ENCODE results near the gene IVD.
A peak's percentile ranks its signal among the peaks of the same experiment; 100 is the strongest.

IVD gene

DNA sequence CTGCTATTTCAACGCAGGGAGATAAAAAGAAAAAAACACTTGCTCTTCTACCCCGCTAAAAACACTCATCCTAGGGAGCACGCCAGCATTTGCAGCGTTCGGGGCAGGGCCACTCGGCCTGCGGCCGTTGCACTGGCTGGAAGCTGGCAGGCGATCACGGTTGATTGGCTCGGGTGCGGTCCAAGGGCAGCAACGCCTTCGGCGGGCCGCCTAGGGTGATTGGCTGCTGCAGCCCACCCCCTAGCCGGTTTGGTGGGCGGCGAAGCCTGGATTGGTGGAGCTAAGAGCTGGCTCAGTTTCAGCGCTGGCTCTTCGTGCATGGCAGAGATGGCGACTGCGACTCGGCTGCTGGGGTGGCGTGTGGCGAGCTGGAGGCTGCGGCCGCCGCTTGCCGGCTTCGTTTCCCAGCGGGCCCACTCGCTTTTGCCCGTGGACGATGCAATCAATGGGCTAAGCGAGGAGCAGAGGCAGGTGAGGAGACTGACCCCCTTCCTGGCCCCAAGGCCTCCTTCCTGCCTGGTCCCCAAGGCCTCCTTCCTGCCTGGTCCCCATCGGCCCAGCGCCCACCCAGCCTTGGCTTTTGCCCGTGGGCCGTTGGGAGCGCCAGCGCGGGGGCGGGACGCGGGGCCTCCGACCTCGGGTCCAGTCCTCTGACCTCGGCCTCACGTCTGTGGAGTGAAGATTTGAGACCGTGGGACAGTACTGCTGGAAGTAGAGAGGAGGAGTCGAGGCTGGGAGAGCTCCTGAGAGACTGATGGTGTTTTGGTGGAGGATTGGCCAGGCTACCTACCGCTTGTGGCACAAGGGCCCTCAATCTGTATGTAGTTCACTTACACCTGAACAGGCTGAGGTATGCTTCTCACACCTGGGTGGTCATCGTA is at the start of gene IVD:
Gene IVD, plus strand, starts transcription at position 295 of the 881 bp plus-strand sequence. Its CDS starts 33 bp downstream, at position 328.
- peaks cover 0 to 25% (median 19%) of the 10 kb centered on the region in 5 donors for H3K36me3 ChIP-seq (ENCODE audit: control insufficient read depth in 5 of 5, insufficient read depth in 5 of 5, low read length in 5 of 5)
- H3K4me3 ChIP-seq (ENCODE audit: low read depth in 1 of 5, low read length in 5 of 5): peak within 1 kb of the TSS; percentile 82 to 98 (median 88)
- H3K4me1 ChIP-seq (ENCODE audit: control insufficient read depth in 5 of 5, insufficient read depth in 5 of 5, low read length in 5 of 5): peaks cover 0 to 24% (median 19%) of the 10 kb centered on the region in 5 donors
- H3K9ac ChIP-seq (ENCODE audit: low read length in 5 of 5): peak within 1 kb of the TSS in 4 of 5 donors; percentile 44 to 90 (median 87)
- no peaks in the 10 kb centered on the region for H3K9me3 ChIP-seq (ENCODE audit: control insufficient read depth in 5 of 5, low read length in 5 of 5)
- no peaks in the 10 kb centered on the region for H3K27me3 ChIP-seq (ENCODE audit: control insufficient read depth in 5 of 5, insufficient read depth in 4 of 5, low read length in 5 of 5)
- H3K27ac ChIP-seq (ENCODE audit: low read depth, low read length): peak within 1 kb of the TSS; percentile 46

GRCh38 chr15:40355976-40356585 is 49.5 kb upstream of the IVD start:
- Histone ChIP-seq H3K9ac (ENCODE audit: low read length in 5 of 5) (no peak overlapping the region), H3K27ac (ENCODE audit: low read depth, low read length) (no peak overlapping the region), H3K4me1 (ENCODE audit: control insufficient read depth in 5 of 5, insufficient read depth in 5 of 5, low read length in 5 of 5) (peaks cover 0 to 27% (median 24%) of the 10 kb centered on the region in 5 donors)

GRCh38 chr15:40357246-40357645 is 48.3 kb upstream of the IVD start:
- no peak overlapping the region for H3K9ac ChIP-seq (ENCODE audit: low read length in 5 of 5)
- H3K27me3 ChIP-seq (ENCODE audit: control insufficient read depth in 5 of 5, insufficient read depth in 4 of 5, low read length in 5 of 5): peaks cover 0 to 13% (median 0%) of the 10 kb centered on the region in 5 donors
- H3K27ac ChIP-seq (ENCODE audit: low read depth, low read length): no peak overlapping the region
- H3K4me3 ChIP-seq (ENCODE audit: low read depth in 1 of 5, low read length in 5 of 5): no peak overlapping the region
- H3K36me3 ChIP-seq (ENCODE audit: control insufficient read depth in 5 of 5, insufficient read depth in 5 of 5, low read length in 5 of 5): no peaks in the 10 kb centered on the region
- H3K4me1 ChIP-seq (ENCODE audit: control insufficient read depth in 5 of 5, insufficient read depth in 5 of 5, low read length in 5 of 5): peaks cover 0 to 27% (median 24%) of the 10 kb centered on the region in 5 donors
- no peaks in the 10 kb centered on the region for H3K9me3 ChIP-seq (ENCODE audit: control insufficient read depth in 5 of 5, low read length in 5 of 5)

More at GRCh38 chr15:40355976-40356585, 49.5 kb upstream of the IVD start:
- Histone ChIP-seq H3K4me3 (ENCODE audit: low read depth in 1 of 5, low read length in 5 of 5) (no peak overlapping the region), H3K36me3 (ENCODE audit: control insufficient read depth in 5 of 5, insufficient read depth in 5 of 5, low read length in 5 of 5) (no peaks in the 10 kb centered on the region), H3K9me3 (ENCODE audit: control insufficient read depth in 5 of 5, low read length in 5 of 5) (no peaks in the 10 kb centered on the region), H3K27me3 (ENCODE audit: control insufficient read depth in 5 of 5, insufficient read depth in 4 of 5, low read length in 5 of 5) (peaks cover 0 to 13% (median 0%) of the 10 kb centered on the region in 5 donors)

DNA sequence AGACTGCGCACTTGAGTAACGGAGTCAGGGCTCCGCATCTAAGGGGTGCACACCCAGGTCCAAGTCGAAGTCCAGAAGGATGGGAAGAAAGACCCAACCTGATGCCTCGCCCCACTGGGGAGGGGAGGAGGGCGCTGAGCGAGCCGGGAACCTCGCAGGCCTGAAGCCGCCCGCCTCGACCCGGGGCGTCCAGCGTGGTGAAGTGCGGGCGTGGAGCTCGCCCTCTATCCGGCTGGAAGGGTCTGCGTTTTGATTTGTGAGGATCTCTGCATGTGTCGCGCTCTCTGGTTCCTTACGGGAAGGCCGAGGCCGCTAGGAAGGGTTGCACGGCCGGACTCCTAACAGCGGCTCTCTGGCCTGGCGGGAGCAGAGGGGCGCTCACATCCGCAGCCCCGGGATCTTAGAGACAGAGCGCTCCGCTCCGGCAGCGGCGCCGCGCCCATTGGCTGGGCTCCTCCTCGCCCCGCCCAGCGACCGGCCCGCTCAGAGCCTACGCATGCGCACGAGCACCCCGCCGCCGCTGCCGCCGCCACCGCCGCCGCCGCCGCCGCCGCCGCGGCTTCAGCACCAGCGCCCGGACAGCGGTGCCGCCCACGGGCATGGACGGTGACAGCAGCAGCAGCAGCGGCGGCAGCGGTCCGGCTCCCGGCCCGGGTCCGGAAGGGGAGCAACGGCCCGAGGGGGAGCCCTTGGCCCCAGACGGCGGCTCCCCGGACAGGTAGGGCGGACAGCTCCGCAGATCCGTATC is 47.7 kb upstream of the IVD start, which contains the start of gene DISP2:
Gene DISP2, plus strand, starts transcription at position 497 of the 748 bp plus-strand sequence. Its CDS starts 103 bp downstream, at position 600.
- Histone ChIP-seq H3K27me3 (ENCODE audit: control insufficient read depth in 5 of 5, insufficient read depth in 4 of 5, low read length in 5 of 5) (peaks cover 0 to 13% (median 0%) of the 10 kb centered on the region in 5 donors), H3K9me3 (ENCODE audit: control insufficient read depth in 5 of 5, low read length in 5 of 5) (no peaks in the 10 kb centered on the region), H3K4me1 (ENCODE audit: control insufficient read depth in 5 of 5, insufficient read depth in 5 of 5, low read length in 5 of 5) (peaks cover 0 to 27% (median 24%) of the 10 kb centered on the region in 5 donors), H3K36me3 (ENCODE audit: control insufficient read depth in 5 of 5, insufficient read depth in 5 of 5, low read length in 5 of 5) (no peaks in the 10 kb centered on the region), H3K27ac (ENCODE audit: low read depth, low read length) (no peak within 1 kb of the TSS), H3K9ac (ENCODE audit: low read length in 5 of 5) (peak within 1 kb of the TSS in 1 of 5 donors; percentile 26), H3K4me3 (ENCODE audit: low read depth in 1 of 5, low read length in 5 of 5) (peak within 1 kb of the TSS in 4 of 5 donors; percentile 63 to 73 (median 68))

DNA sequence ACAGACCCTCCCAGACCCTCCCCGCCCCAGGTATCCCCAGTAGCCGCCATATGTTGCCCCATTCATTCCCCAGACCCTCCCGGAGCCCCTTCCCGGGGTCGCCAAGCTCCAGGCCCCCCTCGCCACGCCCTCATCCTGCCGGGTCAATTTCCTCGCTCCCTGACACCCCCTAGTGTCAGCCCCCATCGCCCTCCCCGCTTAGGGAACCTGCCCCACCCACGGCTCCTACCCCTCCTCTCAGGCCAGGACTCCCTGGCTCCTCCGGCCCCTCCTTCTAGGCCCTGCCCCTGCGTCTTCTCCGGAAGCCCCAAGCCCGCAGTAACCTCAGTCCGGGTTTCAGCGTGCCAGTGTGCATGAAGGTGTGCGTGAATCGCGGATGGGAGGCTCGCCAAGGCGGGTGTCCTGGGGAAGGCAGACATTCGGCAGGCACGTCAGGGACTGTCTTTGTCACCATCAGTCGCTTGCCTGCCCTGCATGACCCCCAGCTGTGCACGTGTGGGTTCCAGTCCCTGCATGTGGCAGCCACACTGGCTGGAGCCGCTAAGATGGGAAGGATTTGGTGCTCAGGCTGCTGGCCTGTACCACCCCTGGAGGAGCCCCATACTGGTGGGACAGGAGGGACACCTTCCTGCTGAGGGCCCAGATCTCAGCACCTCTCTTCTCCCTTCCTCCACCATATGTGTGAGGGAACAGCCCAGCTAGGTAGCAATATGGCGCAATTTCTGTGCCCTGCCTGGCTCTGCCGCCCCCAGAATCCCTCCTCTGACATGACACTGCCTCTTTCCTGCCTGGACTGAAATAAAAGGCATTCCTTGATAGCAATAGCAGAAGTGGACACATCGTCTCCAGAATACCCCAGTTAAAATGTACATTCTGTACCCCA is 46.9 kb upstream of the IVD start:
- no peaks in the 10 kb centered on the region for H3K9me3 ChIP-seq (ENCODE audit: control insufficient read depth in 5 of 5, low read length in 5 of 5)

GRCh38 chr15:40360015-40360414 is 45.6 kb upstream of the IVD start:
- Histone ChIP-seq H3K4me1 (ENCODE audit: control insufficient read depth in 5 of 5, insufficient read depth in 5 of 5, low read length in 5 of 5) (peaks cover 0 to 13% (median 13%) of the 10 kb centered on the region in 5 donors), H3K9ac (ENCODE audit: low read length in 5 of 5) (no peak overlapping the region), H3K27ac (ENCODE audit: low read depth, low read length) (no peak overlapping the region)

More for the DNA sequence above, 46.9 kb upstream of the IVD start:
- no peaks in the 10 kb centered on the region for H3K36me3 ChIP-seq (ENCODE audit: control insufficient read depth in 5 of 5, insufficient read depth in 5 of 5, low read length in 5 of 5)
- H3K27ac ChIP-seq (ENCODE audit: low read depth, low read length): no peak overlapping the region
- H3K27me3 ChIP-seq (ENCODE audit: control insufficient read depth in 5 of 5, insufficient read depth in 4 of 5, low read length in 5 of 5): peaks cover 0 to 8% (median 0%) of the 10 kb centered on the region in 5 donors
- peak overlapping the region in 4 of 5 donors; percentile 38 to 73 (median 52) for H3K4me3 ChIP-seq (ENCODE audit: low read depth in 1 of 5, low read length in 5 of 5)
- H3K4me1 ChIP-seq (ENCODE audit: control insufficient read depth in 5 of 5, insufficient read depth in 5 of 5, low read length in 5 of 5): peaks cover 0 to 23% (median 22%) of the 10 kb centered on the region in 5 donors
- H3K9ac ChIP-seq (ENCODE audit: low read length in 5 of 5): no peak overlapping the region

GRCh38 chr15:40361640-40362039 is 44.0 kb upstream of the IVD start:
- H3K36me3 ChIP-seq (ENCODE audit: control insufficient read depth in 5 of 5, insufficient read depth in 5 of 5, low read length in 5 of 5): no peaks in the 10 kb centered on the region
- H3K9ac ChIP-seq (ENCODE audit: low read length in 5 of 5): no peak overlapping the region
- peaks cover 0 to 7% (median 0%) of the 10 kb centered on the region in 5 donors for H3K27me3 ChIP-seq (ENCODE audit: control insufficient read depth in 5 of 5, insufficient read depth in 4 of 5, low read length in 5 of 5)
- H3K4me1 ChIP-seq (ENCODE audit: control insufficient read depth in 5 of 5, insufficient read depth in 5 of 5, low read length in 5 of 5): peaks cover 0 to 16% (median 15%) of the 10 kb centered on the region in 5 donors
- no peak overlapping the region for H3K4me3 ChIP-seq (ENCODE audit: low read depth in 1 of 5, low read length in 5 of 5)
- H3K9me3 ChIP-seq (ENCODE audit: control insufficient read depth in 5 of 5, low read length in 5 of 5): no peaks in the 10 kb centered on the region
- H3K27ac ChIP-seq (ENCODE audit: low read depth, low read length): no peak overlapping the region

More at GRCh38 chr15:40360015-40360414, 45.6 kb upstream of the IVD start:
- H3K27me3 ChIP-seq (ENCODE audit: control insufficient read depth in 5 of 5, insufficient read depth in 4 of 5, low read length in 5 of 5): peaks cover 0 to 7% (median 0%) of the 10 kb centered on the region in 5 donors
- H3K36me3 ChIP-seq (ENCODE audit: control insufficient read depth in 5 of 5, insufficient read depth in 5 of 5, low read length in 5 of 5): no peaks in the 10 kb centered on the region
- no peaks in the 10 kb centered on the region for H3K9me3 ChIP-seq (ENCODE audit: control insufficient read depth in 5 of 5, low read length in 5 of 5)
- H3K4me3 ChIP-seq (ENCODE audit: low read depth in 1 of 5, low read length in 5 of 5): no peak overlapping the region

DNA sequence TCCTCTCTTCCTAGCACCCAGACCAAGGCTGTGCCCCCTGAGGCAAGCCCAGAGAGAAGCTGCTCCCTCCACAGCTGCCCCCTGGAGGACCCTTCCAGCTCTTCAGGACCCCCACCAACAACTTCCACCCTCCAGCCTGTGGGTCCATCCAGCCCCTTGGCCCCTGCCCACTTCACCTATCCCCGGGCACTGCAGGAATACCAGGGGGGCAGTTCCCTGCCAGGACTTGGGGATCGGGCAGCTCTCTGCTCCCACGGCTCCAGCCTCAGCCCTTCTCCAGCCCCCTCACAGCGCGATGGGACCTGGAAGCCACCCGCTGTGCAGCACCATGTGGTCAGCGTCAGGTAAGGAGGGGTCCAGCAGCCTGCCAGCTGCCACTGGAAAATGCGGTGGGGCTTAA is 42.0 kb upstream of the IVD start:
- no peak overlapping the region for H3K27ac ChIP-seq (ENCODE audit: low read depth, low read length)
- peaks cover 0 to 24% (median 22%) of the 10 kb centered on the region in 5 donors for H3K4me1 ChIP-seq (ENCODE audit: control insufficient read depth in 5 of 5, insufficient read depth in 5 of 5, low read length in 5 of 5)
- no peak overlapping the region for H3K4me3 ChIP-seq (ENCODE audit: low read depth in 1 of 5, low read length in 5 of 5)
- no peak overlapping the region for H3K9ac ChIP-seq (ENCODE audit: low read length in 5 of 5)
- H3K9me3 ChIP-seq (ENCODE audit: control insufficient read depth in 5 of 5, low read length in 5 of 5): no peaks in the 10 kb centered on the region
- no peaks in the 10 kb centered on the region for H3K36me3 ChIP-seq (ENCODE audit: control insufficient read depth in 5 of 5, insufficient read depth in 5 of 5, low read length in 5 of 5)
- H3K27me3 ChIP-seq (ENCODE audit: control insufficient read depth in 5 of 5, insufficient read depth in 4 of 5, low read length in 5 of 5): peaks cover 0 to 7% (median 0%) of the 10 kb centered on the region in 5 donors

GRCh38 chr15:40364251-40364650 is 41.3 kb upstream of the IVD start:
- Histone ChIP-seq H3K4me1 (ENCODE audit: control insufficient read depth in 5 of 5, insufficient read depth in 5 of 5, low read length in 5 of 5) (peaks cover 0 to 20% (median 19%) of the 10 kb centered on the region in 5 donors), H3K4me3 (ENCODE audit: low read depth in 1 of 5, low read length in 5 of 5) (no peak overlapping the region), H3K9ac (ENCODE audit: low read length in 5 of 5) (no peak overlapping the region), H3K9me3 (ENCODE audit: control insufficient read depth in 5 of 5, low read length in 5 of 5) (no peaks in the 10 kb centered on the region), H3K27me3 (ENCODE audit: control insufficient read depth in 5 of 5, insufficient read depth in 4 of 5, low read length in 5 of 5) (peaks cover 0 to 2% (median 0%) of the 10 kb centered on the region in 5 donors), H3K27ac (ENCODE audit: low read depth, low read length) (no peak overlapping the region), H3K36me3 (ENCODE audit: control insufficient read depth in 5 of 5, insufficient read depth in 5 of 5, low read length in 5 of 5) (no peaks in the 10 kb centered on the region)

Data from subcutaneous abdominal adipose tissue (tissue), 5 donors.